DND-41 (cell line): ENCODE measurements around the gene VPS8.

ENCODE experiments used
- ATAC-seq: fragments of 200-7000 bp; cut with Tn5 transposase; 3 replicates; pipeline ENCODE4 v1.9.1; 2021; ENCODE audit warnings: low read depth; ENCODE audit not compliant: insufficient read depth
- DNase-seq: peaks from one replicate; pipeline ENCODE4 v3.0.0-alpha.2; 2020
- H2AFZ ChIP-seq: 2 replicates; pipeline ENCODE4 v1.6.0; 2012; ENCODE audit warnings: low read depth, low read length
- H3K27ac ChIP-seq: 2 replicates; pipeline ENCODE4 v1.5.1; 2012; ENCODE audit warnings: low read length, inconsistent platforms
- H3K27me3 ChIP-seq: fragments of 200-600 bp; sonication (generic); 2 replicates; pipeline ENCODE4 v1.6.0; 2012; ENCODE audit warnings: low read length, mild to moderate bottlenecking, inconsistent platforms; ENCODE audit not compliant: insufficient read depth, poor library complexity
- H3K36me3 ChIP-seq: 2 replicates; pipeline ENCODE4 v1.5.1; 2012; ENCODE audit warnings: low read length, inconsistent platforms; ENCODE audit not compliant: insufficient read depth
- H3K4me1 ChIP-seq: 2 replicates; pipeline ENCODE4 v1.5.1; 2012; ENCODE audit warnings: mild to moderate bottlenecking, low read length; ENCODE audit not compliant: insufficient read depth
- H3K4me2 ChIP-seq: 2 replicates; pipeline ENCODE4 v1.6.0; 2012; ENCODE audit warnings: mild to moderate bottlenecking, moderate library complexity, low read length, inconsistent platforms; ENCODE audit not compliant: insufficient read depth
- H3K4me3 ChIP-seq, 2 experiments: fragments of 200-600 bp in 1 of 2; shearing (Covaris generic) in 1 of 2; 2 replicates each; pipeline ENCODE4 v1.5.1; 2012 to 2016; ENCODE audit warnings: inconsistent platforms in 2 of 2, low read length in 2 of 2, mild to moderate bottlenecking in 2 of 2, low read depth in 1 of 2, moderate library complexity in 1 of 2
- H3K79me2 ChIP-seq: 2 replicates; pipeline ENCODE4 v1.6.0; 2012; ENCODE audit warnings: low read length, inconsistent platforms; ENCODE audit not compliant: insufficient read depth
- H3K9ac ChIP-seq: 2 replicates; pipeline ENCODE4 v1.6.0; 2012; ENCODE audit warnings: low read depth, mild to moderate bottlenecking, inconsistent platforms, low read length, moderate library complexity
- H3K9me3 ChIP-seq: 2 replicates; pipeline ENCODE4 v1.5.1; 2012; ENCODE audit warnings: low read length, moderate library complexity, mild to moderate bottlenecking, inconsistent platforms; ENCODE audit not compliant: insufficient read depth, severe bottlenecking
- H4K20me1 ChIP-seq: 2 replicates; pipeline ENCODE4 v1.6.0; 2012; ENCODE audit warnings: low read length; ENCODE audit not compliant: insufficient read depth
- CTCF ChIP-seq: IDR thresholded peaks from 2 replicates; pipeline ENCODE4 v1.5.1; 2012; ENCODE audit warnings: borderline replicate concordance, low read length, moderate library complexity, mild to moderate bottlenecking; ENCODE audit not compliant: poor library complexity, severe bottlenecking; ENCODE audit errors: extremely low read depth
- EZH2 ChIP-seq: IDR thresholded peaks from 3 replicates; pipeline ENCODE4 v1.6.1; 2012; ENCODE audit warnings: borderline replicate concordance, low read depth, mild to moderate bottlenecking, moderate library complexity, low read length, inconsistent platforms; ENCODE audit not compliant: severe bottlenecking

Gene VPS8

GRCh38 chr3:184765730-184766074 is 46.3 kb upstream of the VPS8 start:
- Histone ChIP-seq H2AFZ (no peak overlapping the region), H4K20me1 (no peaks in the 10 kb centered on the region), H3K36me3 (no peaks in the 10 kb centered on the region), H3K4me1 (no peaks in the 10 kb centered on the region), H3K27ac (no peak overlapping the region), H3K4me3 (no peak overlapping the region), H3K9ac (no peak overlapping the region), H3K79me2 (no peaks in the 10 kb centered on the region), H3K9me3 (no peaks in the 10 kb centered on the region), H3K27me3 (peaks cover 9% of the 10 kb centered on the region), H3K4me2 (no peak overlapping the region)
- TF ChIP-seq CTCF = no peak
- TF ChIP-seq EZH2 = no peak
- ATAC-seq = no peak
- DNase-seq = no peak

- no peaks in the 10 kb centered on the region for H3K36me3 ChIP-seq
- H2AFZ ChIP-seq = no peak overlapping the region
- no peak for TF ChIP-seq CTCF
- TF ChIP-seq EZH2 = no peak
- no peak overlapping the region for H3K4me3 ChIP-seq
- H3K4me1 ChIP-seq = no peaks in the 10 kb centered on the region
- H3K79me2 ChIP-seq = no peaks in the 10 kb centered on the region
- no peaks in the 10 kb centered on the region for H3K9me3 ChIP-seq
- peaks cover 3% of the 10 kb centered on the region for H3K27me3 ChIP-seq
- no peak overlapping the region for H3K9ac ChIP-seq
- no peaks in the 10 kb centered on the region; the same call in 1 of the 2 replicates for H4K20me1 ChIP-seq
- no peak overlapping the region for H3K27ac ChIP-seq
- ATAC-seq (no peak), DNase-seq (no peak)
- no peak overlapping the region for H3K4me2 ChIP-seq
Measured at GRCh38 chr3:184766555-184767261, 45.3 kb upstream of the VPS8 start.

- Histone ChIP-seq H3K79me2 (no peaks in the 10 kb centered on the region), H3K4me3 (no peak overlapping the region), H4K20me1 (no peaks in the 10 kb centered on the region; the same call in 1 of the 2 replicates), H3K27ac (no peak overlapping the region), H3K9ac (no peak overlapping the region), H3K27me3 (no peaks in the 10 kb centered on the region), H2AFZ (no peak overlapping the region), H3K9me3 (no peaks in the 10 kb centered on the region), H3K36me3 (no peaks in the 10 kb centered on the region), H3K4me1 (no peaks in the 10 kb centered on the region), H3K4me2 (no peak overlapping the region)
- DNase-seq = no peak
- no peak for ATAC-seq
- TF ChIP-seq EZH2 = no peak
- no peak for TF ChIP-seq CTCF
Measured at GRCh38 chr3:184767377-184767776, 44.6 kb upstream of the VPS8 start.
